GM19351 (cell line): ENCODE results near the gene CDKL5.

ENCODE experiments used
- ATAC-seq: cut with Tn5 transposase; IDR thresholded peaks from one replicate; pipeline ENCODE4 v1.9.1; 2021; ENCODE audit warnings: mild to moderate bottlenecking, moderate library complexity; ENCODE audit not compliant: unreplicated experiment

The CDKL5 gene

GRCh38 chrX:18455384-18455783 is 30.0 kb downstream of the CDKL5 start:
- no peak for ATAC-seq

GRCh38 chrX:18457000-18457399 is 31.6 kb downstream of the CDKL5 start:
- no peak for ATAC-seq

- ATAC-seq, result no peak
Measured at GRCh38 chrX:18461431-18461830, 36.0 kb downstream of the CDKL5 start.

GRCh38 chrX:18464499-18464898 is 39.1 kb downstream of the CDKL5 start:
- ATAC-seq, result no peak

GRCh38 chrX:18465051-18465450 is 39.6 kb downstream of the CDKL5 start:
- no peak for ATAC-seq

- ATAC-seq, result peak; percentile 73
Measured at GRCh38 chrX:18468599-18468998, 43.2 kb downstream of the CDKL5 start.

- ATAC-seq, result no peak
Measured at GRCh38 chrX:18471296-18471695, 45.9 kb downstream of the CDKL5 start.

GRCh38 chrX:18490806-18491555 is 65.6 kb downstream of the CDKL5 start:
- ATAC-seq, result no peak

- no peak for ATAC-seq
Measured at GRCh38 chrX:18491587-18492340, 66.4 kb downstream of the CDKL5 start.

- no peak for ATAC-seq
Measured at GRCh38 chrX:18534949-18535348, 109.5 kb downstream of the CDKL5 start.

GRCh38 chrX:18537068-18537467 is 111.7 kb downstream of the CDKL5 start:
- ATAC-seq, result no peak

GRCh38 chrX:18537524-18537923 is 112.1 kb downstream of the CDKL5 start:
- peak; percentile 55 for ATAC-seq

GRCh38 chrX:18542131-18542530 is 116.7 kb downstream of the CDKL5 start:
- ATAC-seq, result no peak

GRCh38 chrX:18542905-18543304 is 117.5 kb downstream of the CDKL5 start:
- no peak for ATAC-seq

GRCh38 chrX:18543738-18544137 is 118.3 kb downstream of the CDKL5 start:
- no peak for ATAC-seq

- ATAC-seq, result no peak
Measured at GRCh38 chrX:18545771-18546170, 120.4 kb downstream of the CDKL5 start.

- no peak for ATAC-seq
Measured at GRCh38 chrX:18548996-18549395, 123.6 kb downstream of the CDKL5 start.

GRCh38 chrX:18549643-18550042 is 124.2 kb downstream of the CDKL5 start:
- no peak for ATAC-seq

- ATAC-seq, result no peak
Measured at GRCh38 chrX:18557879-18558278, 132.5 kb downstream of the CDKL5 start.

- no peak for ATAC-seq
Measured at GRCh38 chrX:18558799-18559198, 133.4 kb downstream of the CDKL5 start.

- ATAC-seq, result no peak
Measured at GRCh38 chrX:18561020-18561419, 135.6 kb downstream of the CDKL5 start.

- ATAC-seq, result no peak
Measured at GRCh38 chrX:18565727-18566126, 140.3 kb downstream of the CDKL5 start.
